ENCODE data around the gene PIP5K1B. TPM values are rescaled to one million over a fixed set of nuclear protein-coding genes. Genes with fewer than 3 reads are reported as not detected.

The PIP5K1B gene
- total and polyA plus RNA-seq, 10 of the 15 experiments (the other 5 are each of a cell fraction or from before 2014, with no cell fraction given), result 6.8 to 16.3 (median 10.6) TPM

- FAIRE-seq (no peak), ATAC-seq (no peak), DNase-seq (ENCODE audit: low read depth, low spot score) (no peak)
- H3K9ac ChIP-seq (ENCODE audit: control insufficient read depth, insufficient read depth, low read length), result no peak overlapping the region
- H3K4me2 ChIP-seq (ENCODE audit: control insufficient read depth, insufficient read depth), result no peak overlapping the region
- no peak overlapping the region for H2AFZ ChIP-seq (ENCODE audit: control insufficient read depth, low read depth, low read length)
- H3K9me3 ChIP-seq (replicated peaks; ENCODE audit: control insufficient read depth, insufficient read depth, low read length), result no peaks in the 10 kb centered on the region
- BruUV-seq (replicated peaks), result no TSS peak
- ChIA-PET SMC1A (ENCODE audit: uncharacterized antibody, unreplicated experiment) (interaction anchor here (1.1 kb wide), 1 partner anchor 21 kb away, joined by 3 read pairs; no protein-coding TSS in a partner anchor), RAD21 (ENCODE audit: unreplicated experiment) (interaction anchor here (0.9 kb wide), 1 partner anchor 144 kb away, joined by 3 read pairs; no protein-coding TSS in a partner anchor), CTCF (interaction anchor here (0.7 to 12.1 kb wide), 5 partner anchors 13 to 198 kb away, joined by 3 to 289 read pairs (median 3); partner anchors contain the start of gene FXN), POLR2A (no interaction called here)
- no peaks in the 10 kb centered on the region for H4K20me1 ChIP-seq (ENCODE audit: control insufficient read depth, insufficient read depth)
- intact Hi-C loops (cut with micrococcal nuclease; ENCODE audit: unreplicated experiment), result no loop called here
- no peak overlapping the region for H3K27ac ChIP-seq (ENCODE audit: control insufficient read depth, insufficient read depth)
- H3K4me3 ChIP-seq, result no peak overlapping the region
- peaks cover 3% of the 10 kb centered on the region; the same call in 1 of the 2 replicates for H3K4me1 ChIP-seq (ENCODE audit: control insufficient read depth, insufficient read depth, low read length)
- no peaks in the 10 kb centered on the region for H3K27me3 ChIP-seq (replicated peaks in 1 of 2; ENCODE audit: control insufficient read depth in 2 of 2, insufficient read depth in 2 of 2, low read length in 1 of 2)
- peaks cover 0 to 11% of the 10 kb centered on the region in 2 experiments for H3K36me3 ChIP-seq (ENCODE audit: control insufficient read depth in 2 of 2, insufficient read depth in 2 of 2, low read length in 1 of 2)
- in situ Hi-C loops (cut with MboI), result no loop called here
- 98% methylated on average over 6 of the region's 6 CpGs for WGBS (ENCODE audit: insufficient coverage, insufficient replicate concordance, low lambda C conversion rate, missing lambda C conversion rate)
- no peaks in the 10 kb centered on the region for H3K79me2 ChIP-seq (ENCODE audit: control insufficient read depth, insufficient read depth, low read length)
- TF ChIP-seq SIN3A (IDR thresholded peaks at IDR 0.05; ENCODE audit: low read depth, low read length), result no peak
- no peak for TF ChIP-seq JUND (IDR thresholded peaks at IDR 0.05; ENCODE audit: low read depth, low read length)
- TF ChIP-seq BCL11A (IDR thresholded peaks at IDR 0.05; ENCODE audit: low read depth, low read length), result no peak
- TF ChIP-seq ASH2L (IDR thresholded peaks at IDR 0.05; ENCODE audit: borderline replicate concordance, low read depth), result no peak
- no peak for TF ChIP-seq HDGF (IDR thresholded peaks at IDR 0.05)
- TF ChIP-seq EZH2 (IDR thresholded peaks at IDR 0.05; ENCODE audit: borderline replicate concordance, control insufficient read depth, low read depth, low read length), result no peak
- no peak for TF ChIP-seq RELB (IDR thresholded peaks at IDR 0.05; ENCODE audit: low read depth)
- no peak for TF ChIP-seq STAT1 (conservative IDR thresholded peaks at IDR 0.05)
- TF ChIP-seq HDAC2 (IDR thresholded peaks at IDR 0.05), result no peak
- no peak for TF ChIP-seq E2F4 (IDR thresholded peaks at IDR 0.05; ENCODE audit: low read depth, low read length)
- TF ChIP-seq CBX5 (IDR thresholded peaks at IDR 0.05; ENCODE audit: low read depth), result no peak
- TF ChIP-seq EGR1 (IDR thresholded peaks at IDR 0.05; ENCODE audit: borderline replicate concordance in 1 of 2, low read depth in 2 of 2, low read length in 2 of 2), result no peak
- no peak for TF ChIP-seq POLR2AphosphoS2 (IDR thresholded peaks at IDR 0.05; ENCODE audit: low read depth, low read length)
- no peak for TF ChIP-seq MAX (IDR thresholded peaks at IDR 0.05; ENCODE audit: low read depth, low read length)
- no peak for TF ChIP-seq ETV6 (conservative IDR thresholded peaks at IDR 0.05 in 1 of 2, IDR thresholded peaks at IDR 0.05 in 1 of 2; ENCODE audit: borderline replicate concordance in 1 of 2, low read depth in 1 of 2)
- TF ChIP-seq CTCF (IDR thresholded peaks at IDR 0.05 in 2 of 3, conservative IDR thresholded peaks at IDR 0.05 in 1 of 3; ENCODE audit: control insufficient read depth in 2 of 3, extremely low read depth in 1 of 3, insufficient read depth in 1 of 3, low read depth in 3 of 3, low read length in 3 of 3), result no peak
Observed at GRCh38 chr9:69049094-69049493, 344.1 kb downstream of the PIP5K1B start.
